Measurements from ENCODE around the gene ARHGEF40.

The ARHGEF40 gene

DNA sequence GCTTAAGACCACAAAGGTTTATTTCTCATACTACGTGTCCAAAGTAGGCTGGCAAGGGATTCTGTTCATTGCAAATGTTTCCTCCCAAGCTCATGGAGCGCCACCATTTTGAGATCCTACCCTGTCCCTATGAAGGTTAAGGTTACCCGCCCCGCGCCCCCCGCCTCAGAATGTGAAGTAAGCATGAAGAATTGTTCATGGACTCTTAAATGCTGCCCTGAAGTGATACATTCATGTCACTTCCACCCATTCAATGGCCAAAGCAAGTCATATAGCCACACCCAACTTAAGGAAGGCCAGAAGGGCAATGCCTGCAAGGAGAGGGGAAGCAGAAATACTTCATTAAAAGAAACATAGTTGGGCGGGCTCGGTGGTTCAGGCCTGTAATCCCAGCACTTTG lies 35.0 kb downstream of the ARHGEF40 start:
- ATAC-seq (ENCODE audit: low read depth) = no peak

DNA sequence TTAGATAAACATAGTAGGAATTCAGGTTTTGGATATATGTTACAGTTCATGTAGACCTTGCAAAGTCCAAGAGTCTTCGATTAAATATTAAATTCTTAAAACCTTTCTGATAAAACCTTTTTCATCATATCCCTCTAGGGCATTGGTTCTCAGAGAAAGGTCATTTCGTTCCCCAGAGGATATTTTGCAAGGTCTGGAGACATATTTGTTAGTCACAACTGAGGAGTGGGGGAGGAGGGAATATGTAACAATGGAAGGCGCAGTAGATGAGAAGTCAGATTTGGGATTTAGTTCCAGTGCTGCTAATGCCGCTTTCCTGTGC lies 36.0 kb downstream of the ARHGEF40 start:
- Histone ChIP-seq H3K27me3 (ENCODE audit: insufficient read depth, poor library complexity, severe bottlenecking) (no peaks in the 10 kb centered on the region), H3K4me1 (ENCODE audit: insufficient read depth, poor library complexity, severe bottlenecking) (peaks cover 36% of the 10 kb centered on the region), H3K27ac (ENCODE audit: poor library complexity, severe bottlenecking) (peak overlapping the region; percentile 82), H3K4me3 (ENCODE audit: severe bottlenecking) (no peak overlapping the region), H3K9me3 (ENCODE audit: severe bottlenecking) (no peaks in the 10 kb centered on the region), H3K36me3 (ENCODE audit: low read depth) (no peaks in the 10 kb centered on the region)
- TF ChIP-seq, protein P1, sequence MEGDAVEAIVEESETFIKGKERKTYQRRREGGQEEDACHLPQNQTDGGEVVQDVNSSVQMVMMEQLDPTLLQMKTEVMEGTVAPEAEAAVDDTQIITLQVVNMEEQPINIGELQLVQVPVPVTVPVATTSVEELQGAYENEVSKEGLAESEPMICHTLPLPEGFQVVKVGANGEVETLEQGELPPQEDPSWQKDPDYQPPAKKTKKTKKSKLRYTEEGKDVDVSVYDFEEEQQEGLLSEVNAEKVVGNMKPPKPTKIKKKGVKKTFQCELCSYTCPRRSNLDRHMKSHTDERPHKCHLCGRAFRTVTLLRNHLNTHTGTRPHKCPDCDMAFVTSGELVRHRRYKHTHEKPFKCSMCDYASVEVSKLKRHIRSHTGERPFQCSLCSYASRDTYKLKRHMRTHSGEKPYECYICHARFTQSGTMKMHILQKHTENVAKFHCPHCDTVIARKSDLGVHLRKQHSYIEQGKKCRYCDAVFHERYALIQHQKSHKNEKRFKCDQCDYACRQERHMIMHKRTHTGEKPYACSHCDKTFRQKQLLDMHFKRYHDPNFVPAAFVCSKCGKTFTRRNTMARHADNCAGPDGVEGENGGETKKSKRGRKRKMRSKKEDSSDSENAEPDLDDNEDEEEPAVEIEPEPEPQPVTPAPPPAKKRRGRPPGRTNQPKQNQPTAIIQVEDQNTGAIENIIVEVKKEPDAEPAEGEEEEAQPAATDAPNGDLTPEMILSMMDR (IDR thresholded peaks at IDR 0.05; ENCODE audit: poor library complexity, severe bottlenecking) = no peak
- DNase-seq (ENCODE audit: low spot score) (no peak), ATAC-seq (ENCODE audit: low read depth) (no peak)

More for the DNA sequence above, 35.0 kb downstream of the ARHGEF40 start:
- TF ChIP-seq, protein P1 (IDR thresholded peaks at IDR 0.05; ENCODE audit: poor library complexity, severe bottlenecking) = no peak
- H3K4me1 ChIP-seq (ENCODE audit: insufficient read depth, poor library complexity, severe bottlenecking) = peaks cover 40% of the 10 kb centered on the region
- DNase-seq (ENCODE audit: low spot score) = no peak
- H3K36me3 ChIP-seq (ENCODE audit: low read depth) = no peaks in the 10 kb centered on the region
- no peaks in the 10 kb centered on the region for H3K9me3 ChIP-seq (ENCODE audit: severe bottlenecking)
- H3K27ac ChIP-seq (ENCODE audit: poor library complexity, severe bottlenecking) = peak overlapping the region; percentile 82
- H3K27me3 ChIP-seq (ENCODE audit: insufficient read depth, poor library complexity, severe bottlenecking) = no peaks in the 10 kb centered on the region
- H3K4me3 ChIP-seq (ENCODE audit: severe bottlenecking) = no peak overlapping the region

DNA sequence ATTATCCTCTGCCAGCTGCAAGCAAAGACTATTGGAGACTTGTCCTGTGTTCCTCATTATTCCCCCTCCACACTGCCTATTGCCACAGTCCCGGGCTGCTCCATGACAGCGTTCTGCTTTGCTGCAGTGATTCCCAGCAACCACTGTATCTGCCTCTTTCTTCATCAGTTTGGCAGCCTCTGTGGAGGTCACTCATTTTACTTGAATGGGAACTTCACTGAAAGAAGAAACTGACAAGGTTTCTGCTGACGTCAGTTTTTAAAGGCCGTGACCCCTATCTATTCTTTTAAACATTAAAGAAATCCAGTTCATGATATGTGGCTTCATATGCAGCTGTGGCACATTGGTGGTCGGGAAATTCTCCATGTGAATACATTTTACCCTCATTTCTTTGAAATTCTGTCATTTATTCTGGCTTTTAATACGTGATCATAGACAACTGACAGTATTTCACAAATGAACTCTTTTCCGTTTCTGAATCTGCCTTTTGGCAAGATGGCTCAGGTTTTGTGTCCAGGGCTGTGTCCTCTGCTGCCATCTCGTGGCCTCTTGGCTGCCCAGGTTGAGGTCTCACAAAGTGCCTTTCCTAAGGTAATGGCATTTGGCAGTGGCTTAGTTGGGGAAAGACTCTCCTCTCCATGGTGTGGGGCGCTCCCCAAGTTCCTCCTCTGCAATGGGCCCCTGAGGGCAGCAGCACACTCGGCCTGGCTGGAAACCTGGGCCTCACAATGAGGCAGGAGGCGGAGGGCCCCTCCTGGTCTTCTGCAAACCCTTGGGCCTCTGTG lies 36.6 kb downstream of the ARHGEF40 start:
- DNase-seq (ENCODE audit: low spot score) (peak; percentile 78), ATAC-seq (ENCODE audit: low read depth) (peak; percentile 28)
- Histone ChIP-seq H3K27me3 (ENCODE audit: insufficient read depth, poor library complexity, severe bottlenecking) (no peaks in the 10 kb centered on the region), H3K4me1 (ENCODE audit: insufficient read depth, poor library complexity, severe bottlenecking) (peaks cover 35% of the 10 kb centered on the region), H3K36me3 (ENCODE audit: low read depth) (no peaks in the 10 kb centered on the region), H3K27ac (ENCODE audit: poor library complexity, severe bottlenecking) (peak overlapping the region; percentile 82), H3K9me3 (ENCODE audit: severe bottlenecking) (no peaks in the 10 kb centered on the region), H3K4me3 (ENCODE audit: severe bottlenecking) (no peak overlapping the region)
- TF ChIP-seq, protein P1 (IDR thresholded peaks at IDR 0.05; ENCODE audit: poor library complexity, severe bottlenecking) = peak; percentile 99

DNA sequence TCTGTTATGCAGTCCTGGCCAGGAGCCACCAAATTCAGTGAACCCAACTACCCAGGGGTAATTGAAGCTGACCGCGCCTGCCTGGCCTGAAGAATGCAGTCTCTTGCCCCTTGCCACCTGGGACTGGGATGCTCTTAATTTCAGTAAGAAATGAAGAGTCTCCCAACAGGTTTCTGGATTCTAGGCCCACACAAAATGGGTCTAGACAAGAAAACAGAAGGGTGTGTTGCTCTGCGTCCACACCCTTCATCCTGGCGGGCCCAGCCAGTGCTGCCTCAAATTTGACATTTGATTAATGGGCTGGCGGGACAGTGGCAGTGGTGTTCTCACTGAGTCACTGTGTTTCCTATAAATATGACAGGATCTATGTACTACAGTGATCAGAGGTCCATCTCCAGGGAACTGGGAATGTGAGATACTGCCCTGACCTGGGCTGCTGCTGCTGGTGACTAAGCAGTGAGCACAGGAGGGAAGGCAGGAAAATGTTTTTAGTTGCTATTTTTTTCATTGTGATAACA lies 37.2 kb downstream of the ARHGEF40 start:
- DNase-seq (ENCODE audit: low spot score) (no peak), ATAC-seq (ENCODE audit: low read depth) (no peak; the same call in 2 of the 3 replicates)
- Histone ChIP-seq H3K9me3 (ENCODE audit: severe bottlenecking) (no peaks in the 10 kb centered on the region), H3K27ac (ENCODE audit: poor library complexity, severe bottlenecking) (peak overlapping the region; percentile 82), H3K36me3 (ENCODE audit: low read depth) (no peaks in the 10 kb centered on the region), H3K4me3 (ENCODE audit: severe bottlenecking) (no peak overlapping the region), H3K4me1 (ENCODE audit: insufficient read depth, poor library complexity, severe bottlenecking) (peaks cover 29% of the 10 kb centered on the region), H3K27me3 (ENCODE audit: insufficient read depth, poor library complexity, severe bottlenecking) (no peaks in the 10 kb centered on the region)
- TF ChIP-seq, protein P1 (IDR thresholded peaks at IDR 0.05; ENCODE audit: poor library complexity, severe bottlenecking) = no peak

DNA sequence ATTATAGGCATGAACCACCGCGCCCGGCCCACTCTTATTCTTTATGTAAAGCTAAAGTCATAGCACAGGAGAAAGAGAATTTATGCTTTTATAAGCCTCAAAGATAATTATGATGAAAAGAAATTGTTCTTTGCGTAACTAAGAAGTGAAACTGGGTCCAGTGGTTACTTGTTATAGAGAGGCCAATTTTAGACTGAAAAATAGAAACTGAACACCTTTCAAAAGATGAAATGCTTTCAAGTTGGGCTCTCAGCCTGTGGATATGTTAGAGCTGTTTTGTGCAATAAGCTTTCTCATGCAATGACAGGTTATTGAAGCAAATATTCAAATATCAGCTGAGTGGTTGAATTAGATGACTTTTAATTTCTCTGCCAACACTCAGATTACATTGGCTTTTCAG lies 38.7 kb downstream of the ARHGEF40 start:
- Histone ChIP-seq H3K4me1 (ENCODE audit: insufficient read depth, poor library complexity, severe bottlenecking) (peaks cover 22% of the 10 kb centered on the region), H3K9me3 (ENCODE audit: severe bottlenecking) (no peaks in the 10 kb centered on the region), H3K27me3 (ENCODE audit: insufficient read depth, poor library complexity, severe bottlenecking) (no peaks in the 10 kb centered on the region), H3K36me3 (ENCODE audit: low read depth) (no peaks in the 10 kb centered on the region), H3K4me3 (ENCODE audit: severe bottlenecking) (no peak overlapping the region), H3K27ac (ENCODE audit: poor library complexity, severe bottlenecking) (no peak overlapping the region)
- no peak for ATAC-seq (ENCODE audit: low read depth)
- DNase-seq (ENCODE audit: low spot score) = no peak
- TF ChIP-seq, protein P1 (IDR thresholded peaks at IDR 0.05; ENCODE audit: poor library complexity, severe bottlenecking) = no peak
